ENCODE data around the gene PLAGL1.

The PLAGL1 gene

DNA sequence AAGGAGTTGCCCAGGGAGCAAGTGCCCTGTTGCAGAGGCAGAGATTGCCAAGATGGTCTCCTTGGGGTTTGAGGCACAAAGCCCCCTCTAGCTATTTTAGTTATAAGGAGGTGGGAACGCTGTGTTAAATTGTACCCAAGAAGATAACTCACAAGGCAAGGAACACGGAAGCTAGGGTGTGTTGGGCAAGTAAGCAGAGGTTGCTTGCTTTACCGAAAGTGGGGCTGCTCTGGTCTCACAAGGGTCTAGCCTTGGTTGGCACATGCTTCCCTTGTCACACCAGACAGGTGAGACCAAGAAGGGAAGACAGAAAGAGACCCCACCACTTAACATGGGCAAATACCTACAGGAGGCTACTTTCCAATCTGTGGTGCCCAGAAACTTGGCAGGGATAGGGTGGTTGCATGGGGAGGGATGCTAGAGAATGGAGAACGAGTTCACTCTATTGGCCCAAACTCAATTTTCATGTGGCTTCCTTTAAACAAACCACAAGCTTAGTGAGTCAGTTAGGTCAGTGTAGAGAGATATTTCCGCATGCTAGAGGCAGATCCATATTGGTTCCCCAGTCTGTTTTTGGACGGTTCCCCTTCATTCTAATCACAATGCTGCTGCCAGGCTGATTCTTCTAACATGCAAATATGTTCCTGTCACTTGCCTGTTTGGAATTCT lies 42.4 kb downstream of the PLAGL1 start:
- peak; percentile 79 for DNase-seq (ENCODE audit: low spot score)

DNA sequence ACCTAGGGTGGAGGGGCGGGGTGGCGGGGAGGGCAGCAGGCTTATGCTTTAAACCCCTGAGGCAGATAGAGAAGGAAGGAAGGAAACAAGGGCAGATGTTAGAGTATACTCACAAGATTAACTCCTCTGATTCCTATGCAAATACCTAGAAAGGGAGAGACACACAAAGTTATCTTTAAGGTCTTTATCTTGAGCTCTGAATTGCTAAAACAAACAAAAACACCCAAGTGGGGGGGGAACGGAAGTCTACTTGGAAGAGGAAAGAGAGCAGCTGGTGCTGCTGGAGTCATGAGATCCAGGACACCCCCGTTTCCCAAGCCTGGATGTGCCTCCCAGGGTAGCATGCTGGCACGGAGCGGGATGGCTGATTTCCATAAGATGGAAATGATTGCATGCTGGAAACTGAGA lies 43.4 kb downstream of the PLAGL1 start:
- no peak for DNase-seq (ENCODE audit: low spot score)

DNA sequence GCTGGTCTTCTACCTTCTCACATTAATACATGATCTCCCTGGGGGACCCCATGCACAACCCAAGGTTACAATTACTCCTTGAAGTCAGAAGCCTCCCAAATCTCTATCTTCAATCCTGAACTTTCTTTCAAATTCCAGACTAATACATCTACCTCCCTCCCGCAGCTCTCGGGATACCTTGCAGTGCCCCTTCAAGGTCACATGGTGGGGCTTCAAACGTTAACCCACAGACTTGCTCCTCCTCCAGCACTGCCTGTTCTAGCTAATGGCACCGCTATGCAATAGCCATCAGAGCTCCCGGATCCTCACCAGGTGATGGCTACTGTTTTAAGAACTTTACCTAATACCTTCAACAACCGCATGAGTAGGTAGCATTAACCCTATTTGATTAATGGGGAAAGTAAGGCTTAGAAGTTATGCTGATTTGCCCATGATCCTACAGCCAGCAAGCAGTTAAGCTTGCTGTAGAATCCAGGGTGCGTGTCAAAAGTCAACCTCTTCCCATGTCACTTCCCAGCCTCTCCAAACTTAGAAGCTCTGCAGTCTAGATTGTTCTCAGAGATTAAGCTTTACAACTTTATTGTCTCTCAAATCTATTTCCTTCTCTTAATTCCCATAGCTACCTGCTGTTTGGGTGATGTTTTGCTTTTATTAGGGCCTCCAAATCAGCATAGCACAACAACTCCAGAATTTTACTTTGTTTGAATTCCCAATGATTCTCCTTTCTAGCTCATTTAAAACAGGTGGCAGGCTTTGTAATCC lies 44.7 kb downstream of the PLAGL1 start:
- DNase-seq (ENCODE audit: low spot score): no peak

DNA sequence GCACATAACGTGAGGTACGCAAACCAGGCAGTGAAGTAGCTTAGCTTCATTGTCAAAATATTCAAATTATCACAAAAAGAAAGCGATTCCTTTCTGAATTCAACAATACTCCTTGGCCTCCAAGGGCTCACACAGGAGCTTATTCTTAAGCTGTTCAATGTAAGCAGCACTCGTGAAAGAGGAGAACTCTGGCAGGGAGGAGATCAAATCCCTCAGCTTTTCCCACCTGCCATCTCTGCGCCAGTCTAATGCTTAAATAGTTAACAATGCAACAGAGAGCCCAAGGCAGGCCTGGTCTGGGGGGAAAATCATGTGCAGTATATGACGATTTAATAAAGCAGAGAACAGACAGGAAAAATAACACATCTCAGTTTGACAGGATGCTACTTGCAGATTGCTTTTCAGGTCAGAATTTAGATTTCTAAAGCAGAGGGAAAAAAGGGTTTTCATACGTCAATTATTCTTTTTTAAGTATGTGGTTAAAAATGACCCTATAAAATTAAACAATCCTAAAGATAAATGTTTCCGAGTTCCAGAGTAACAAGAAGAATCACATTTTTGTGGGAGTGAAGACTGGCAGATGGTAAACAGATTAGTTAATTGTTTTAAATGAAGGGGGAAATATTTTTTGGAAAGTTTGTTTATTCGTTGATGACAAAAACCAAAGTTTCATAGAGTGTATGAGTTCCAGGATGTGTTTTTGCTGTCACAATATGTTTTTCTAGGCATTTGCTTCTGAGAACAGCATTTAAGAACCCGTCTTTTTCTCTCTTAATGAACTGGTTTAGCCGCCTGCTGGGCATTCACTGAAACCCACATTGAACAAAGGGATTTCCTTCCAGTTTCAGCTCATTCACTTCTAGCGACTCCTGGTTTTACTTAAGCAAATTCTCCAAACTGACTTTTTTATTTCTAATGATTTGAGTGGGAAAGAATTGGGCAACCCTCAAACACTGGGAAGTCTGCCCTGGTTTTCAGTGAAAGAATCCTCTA lies 45.9 kb downstream of the PLAGL1 start:
- DNase-seq (ENCODE audit: low spot score): peak; percentile 55

DNA sequence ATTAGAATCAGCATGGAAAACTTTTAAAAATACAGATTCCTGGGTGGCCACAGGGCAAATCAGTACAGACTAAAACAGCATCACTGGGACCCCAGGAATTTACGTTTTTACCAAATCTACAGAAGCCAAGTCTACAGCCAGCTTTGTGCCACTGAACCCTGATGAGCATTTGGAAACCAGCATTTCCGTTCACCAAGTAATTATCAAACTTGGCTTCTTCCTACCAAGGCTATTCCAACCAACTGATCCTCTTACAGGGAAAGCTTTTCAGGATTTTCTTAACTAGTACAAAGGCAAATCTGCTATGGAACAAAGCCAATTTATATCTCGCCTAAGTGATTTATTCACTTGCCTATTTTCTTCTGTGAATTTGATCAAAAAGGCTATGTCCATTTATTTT lies 47.0 kb downstream of the PLAGL1 start:
- no peak for DNase-seq (ENCODE audit: low spot score)

DNA sequence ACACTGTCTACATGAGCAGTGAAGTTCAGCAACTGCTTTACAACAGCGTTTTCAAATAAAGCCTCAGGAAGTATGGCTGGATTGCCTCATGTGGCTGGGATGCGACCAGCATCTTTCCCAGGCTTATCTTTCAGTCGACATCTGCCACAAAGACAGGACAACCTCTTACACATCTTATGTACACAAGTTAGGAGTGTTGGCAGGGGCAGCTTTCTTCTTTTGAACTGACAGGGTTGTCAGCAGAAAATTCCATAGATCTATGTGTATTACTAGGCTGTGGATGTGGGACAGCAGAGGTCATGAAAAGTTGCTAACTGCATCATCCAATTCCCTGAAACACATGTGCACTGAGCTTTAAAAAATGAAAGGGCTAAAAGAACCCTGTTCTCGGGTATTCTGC lies 48.1 kb downstream of the PLAGL1 start:
- no peak for DNase-seq (ENCODE audit: low spot score)

DNA sequence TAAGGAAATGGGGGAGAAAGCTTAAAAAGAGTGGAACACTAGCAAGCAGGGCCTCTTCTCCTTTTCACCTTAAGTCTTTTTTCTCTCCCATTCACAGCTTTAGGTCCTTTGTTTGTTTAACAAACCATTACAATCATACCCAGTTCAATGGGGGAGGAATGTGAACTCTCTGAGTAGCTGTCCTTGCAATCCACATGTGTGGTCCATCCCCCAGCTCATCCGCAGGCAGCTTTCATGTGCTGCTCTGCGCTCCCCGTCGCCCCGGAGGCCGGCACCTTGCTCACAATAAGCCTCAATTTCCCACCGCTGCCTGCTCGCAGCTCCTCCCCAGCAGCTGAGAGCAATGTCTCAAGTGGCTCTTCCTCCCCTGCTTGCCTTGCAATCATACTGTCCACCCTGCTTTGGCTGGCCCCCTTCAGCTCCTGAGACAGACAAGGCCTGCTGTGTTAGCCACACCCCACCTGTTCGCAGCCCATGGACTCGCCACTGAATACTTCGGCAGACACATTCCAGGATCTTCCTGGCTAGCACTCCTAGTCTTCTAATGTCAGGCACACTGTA lies 49.1 kb downstream of the PLAGL1 start:
- DNase-seq (ENCODE audit: low spot score): no peak

DNA sequence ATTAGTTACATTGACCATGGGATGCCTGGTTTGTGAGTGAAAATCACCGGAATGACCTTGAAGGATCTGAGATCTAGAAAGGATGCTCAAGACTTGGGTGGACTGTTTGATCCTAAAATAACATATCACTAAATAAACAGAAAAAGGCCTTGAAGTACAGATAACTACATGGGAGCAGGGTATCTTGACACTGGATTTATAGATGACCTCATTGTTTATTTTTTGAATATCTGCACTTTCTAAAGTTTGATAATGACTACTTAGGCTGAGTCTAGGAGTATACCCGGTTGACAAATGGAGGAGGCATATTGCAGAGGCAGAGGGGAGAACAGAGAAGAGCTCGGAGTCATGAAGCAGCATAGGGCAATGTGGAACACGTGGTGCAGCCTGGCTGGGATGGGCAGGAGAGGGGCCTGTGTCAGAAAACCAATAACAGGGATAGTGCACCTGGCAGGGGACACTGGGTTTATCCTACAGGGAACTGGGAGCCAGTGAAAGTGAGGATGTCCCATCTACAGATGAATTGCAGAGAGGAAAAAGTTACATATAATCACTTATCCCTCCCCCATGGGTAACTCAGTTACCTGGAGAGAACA lies 50.3 kb downstream of the PLAGL1 start:
- no peak for DNase-seq (ENCODE audit: low spot score)

DNA sequence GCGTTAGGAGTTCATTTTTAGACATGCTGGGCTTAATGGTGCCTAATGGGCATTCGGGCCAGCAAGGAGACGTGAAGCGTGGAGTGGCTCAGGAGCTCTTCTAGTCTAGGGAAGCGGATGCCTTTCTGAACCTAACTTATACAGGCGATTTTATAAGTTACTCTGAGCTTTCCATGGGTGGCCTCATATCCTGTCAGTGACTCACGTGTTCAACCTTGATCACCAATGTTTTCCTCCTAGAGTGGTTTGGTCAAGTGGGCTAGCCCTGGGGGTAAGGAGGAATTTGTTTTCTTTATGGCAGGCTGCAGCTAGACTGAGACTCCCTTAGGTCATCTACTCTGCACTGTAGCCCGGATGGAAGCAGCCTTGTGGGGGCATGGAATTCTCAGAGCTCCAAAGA lies 52.1 kb downstream of the PLAGL1 start:
- no peak for DNase-seq (ENCODE audit: low spot score)

DNA sequence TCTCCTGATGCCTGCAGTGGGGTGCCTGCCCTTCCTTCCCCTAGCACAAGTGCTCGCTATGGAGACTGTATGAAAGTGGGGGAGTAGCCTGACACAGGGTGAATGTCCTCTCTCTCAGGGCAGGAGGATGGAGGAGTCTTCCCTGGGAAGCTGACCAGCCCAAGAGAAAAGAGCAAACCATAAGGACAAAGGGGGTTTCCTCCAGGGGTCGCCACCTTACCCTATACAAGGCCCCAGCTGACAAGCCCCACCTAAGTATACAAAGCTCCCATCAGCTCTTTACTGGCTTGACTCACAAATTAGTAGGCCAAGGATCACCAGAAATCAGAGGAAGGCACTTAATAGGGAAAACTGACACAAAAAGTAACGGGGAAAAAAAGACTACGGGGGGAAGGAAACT lies 54.1 kb downstream of the PLAGL1 start:
- DNase-seq (ENCODE audit: low spot score): no peak

DNA sequence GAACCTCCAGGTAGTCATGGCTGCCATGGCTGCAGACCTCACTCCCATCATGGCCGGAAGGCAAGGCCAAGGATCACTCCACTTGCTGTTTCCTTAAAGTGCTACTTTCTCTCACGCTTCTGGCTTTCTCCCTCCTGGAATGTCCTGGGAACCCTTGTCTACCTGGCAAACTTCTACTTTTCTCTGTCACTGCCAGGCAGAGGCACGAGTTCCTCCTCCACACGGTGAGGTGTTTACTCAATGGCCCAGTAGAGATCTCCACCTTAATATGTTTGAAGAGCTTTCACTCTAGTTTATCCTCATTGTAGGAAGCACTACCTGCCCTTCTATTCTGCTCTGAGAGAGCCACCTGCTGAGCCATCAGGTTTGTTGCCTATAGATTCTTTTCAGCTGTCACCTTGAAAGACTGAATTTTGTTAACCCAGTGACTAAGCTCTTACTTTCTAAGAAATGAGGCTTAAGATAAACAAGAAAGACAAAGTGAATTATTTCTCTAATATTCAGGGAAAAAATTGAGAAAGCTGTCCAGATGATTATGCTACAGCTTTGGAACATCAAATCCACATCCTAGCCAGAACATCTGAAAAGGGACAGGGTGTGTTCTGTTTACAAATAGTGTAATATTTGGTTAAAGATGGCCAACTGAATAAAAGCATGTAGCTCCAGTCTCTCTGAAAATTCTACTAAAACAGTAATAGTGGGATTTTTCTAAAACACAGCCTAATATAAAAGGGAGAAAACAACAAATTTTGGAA lies 54.9 kb downstream of the PLAGL1 start:
- DNase-seq (ENCODE audit: low spot score): no peak

DNA sequence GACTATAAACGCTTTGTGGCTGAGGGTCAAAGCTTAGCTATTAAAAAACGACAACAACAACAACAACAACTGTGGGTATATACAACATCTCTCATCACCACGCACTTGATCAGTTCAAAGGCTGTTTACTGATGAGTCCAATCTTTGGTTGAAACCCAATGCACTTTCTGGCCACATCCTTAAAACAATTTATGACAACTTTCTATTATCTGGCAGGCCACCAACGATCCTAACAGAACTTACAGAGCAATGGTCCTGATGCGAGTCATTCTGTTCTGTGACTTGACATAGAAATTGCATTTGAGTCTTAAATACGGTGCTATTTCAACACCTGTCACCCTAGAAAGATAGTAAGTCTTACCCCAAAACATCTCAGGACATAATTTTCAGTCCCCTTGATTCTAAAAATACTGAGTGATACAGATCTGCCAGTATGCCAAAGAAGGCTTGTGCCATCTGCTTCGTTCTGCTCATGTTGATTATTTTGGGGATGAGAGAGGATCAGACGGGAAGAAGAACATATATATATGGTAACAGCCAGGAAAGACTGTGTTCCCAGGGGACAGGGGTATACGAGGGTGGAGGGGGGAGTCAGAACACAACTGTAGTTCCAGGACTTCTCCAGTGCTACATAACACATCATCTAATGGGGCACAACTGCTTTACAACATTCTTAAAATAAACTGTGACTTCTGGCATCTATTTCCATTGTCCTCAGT lies 55.8 kb downstream of the PLAGL1 start:
- no peak for DNase-seq (ENCODE audit: low spot score)

DNA sequence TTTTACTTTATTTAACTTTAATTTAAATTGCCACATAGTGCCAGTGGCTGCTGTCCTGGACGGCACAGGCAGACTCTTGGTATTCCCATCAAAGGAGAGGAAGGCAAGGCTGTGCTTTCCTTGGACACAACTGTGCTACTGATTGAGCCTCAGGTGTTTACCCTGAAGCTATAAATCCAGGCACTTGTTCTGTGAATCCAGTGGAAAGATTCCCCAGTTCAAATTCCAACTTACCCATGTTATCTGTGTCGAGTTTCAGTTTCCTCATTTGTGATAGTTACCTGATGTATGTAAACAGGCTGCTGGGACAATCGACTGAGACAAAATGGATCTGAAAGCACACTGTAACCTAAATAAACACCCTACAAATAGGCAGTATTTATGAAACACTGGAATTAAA lies 57.2 kb downstream of the PLAGL1 start:
- DNase-seq (ENCODE audit: low spot score): no peak

DNA sequence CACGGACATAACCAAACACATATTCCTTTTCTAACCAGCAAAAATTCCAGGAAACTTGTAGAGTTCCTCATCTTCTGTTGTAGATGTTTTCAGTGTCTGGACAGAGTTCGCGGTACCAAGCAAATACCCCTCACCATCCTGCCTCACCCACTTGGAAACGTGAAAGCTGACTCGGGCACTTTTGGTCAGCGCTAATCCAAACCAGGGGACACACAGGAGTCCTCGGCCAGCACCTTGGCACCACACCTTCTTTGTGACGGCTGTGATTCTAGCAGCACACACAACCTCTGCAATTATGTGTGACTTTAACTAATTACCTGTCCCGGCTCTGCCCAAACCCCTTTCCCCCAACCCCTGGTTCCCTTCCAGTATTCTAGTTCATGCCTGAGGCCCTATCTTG lies 58.1 kb downstream of the PLAGL1 start:
- DNase-seq (ENCODE audit: low spot score): no peak

DNA sequence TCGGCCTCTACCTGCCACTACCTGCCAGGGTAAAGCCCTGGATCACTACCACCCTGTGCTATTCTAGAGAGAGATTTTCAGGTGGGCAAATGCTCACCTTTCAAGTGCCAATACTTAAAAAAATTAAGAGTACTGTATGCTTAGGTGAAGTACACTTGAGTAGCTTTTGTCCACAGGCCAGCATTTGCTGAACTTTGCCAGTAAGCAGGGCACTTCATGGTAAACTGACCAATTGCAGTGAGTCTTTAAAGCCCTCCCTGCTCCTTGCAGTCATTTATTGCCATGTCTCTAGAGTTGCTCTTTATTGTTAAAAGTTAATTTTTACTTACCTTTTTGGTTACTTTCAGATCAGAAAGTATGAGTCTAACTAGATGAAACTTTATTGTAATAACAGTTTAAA lies 58.5 kb downstream of the PLAGL1 start:
- no peak for DNase-seq (ENCODE audit: low spot score)

DNA sequence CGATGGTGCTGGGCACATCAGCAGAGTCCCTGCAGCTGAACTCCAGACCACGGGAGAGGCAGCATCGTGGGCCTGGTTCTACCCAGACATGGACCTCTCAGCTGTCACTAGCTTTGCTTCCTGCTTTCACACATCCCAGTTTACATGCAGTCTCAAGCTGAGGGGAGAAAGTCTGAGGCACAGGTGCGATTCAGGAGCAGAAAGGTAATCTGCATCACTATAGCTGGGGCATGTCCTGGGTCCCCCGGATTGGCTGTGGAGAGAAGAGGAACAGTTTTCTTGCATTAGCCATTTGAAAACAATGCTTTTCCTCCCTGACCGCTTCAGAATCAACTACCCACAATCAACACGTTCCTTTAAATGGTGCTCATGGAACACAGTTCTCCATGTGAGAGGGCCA lies 59.9 kb downstream of the PLAGL1 start:
- no peak for DNase-seq (ENCODE audit: low spot score)

DNA sequence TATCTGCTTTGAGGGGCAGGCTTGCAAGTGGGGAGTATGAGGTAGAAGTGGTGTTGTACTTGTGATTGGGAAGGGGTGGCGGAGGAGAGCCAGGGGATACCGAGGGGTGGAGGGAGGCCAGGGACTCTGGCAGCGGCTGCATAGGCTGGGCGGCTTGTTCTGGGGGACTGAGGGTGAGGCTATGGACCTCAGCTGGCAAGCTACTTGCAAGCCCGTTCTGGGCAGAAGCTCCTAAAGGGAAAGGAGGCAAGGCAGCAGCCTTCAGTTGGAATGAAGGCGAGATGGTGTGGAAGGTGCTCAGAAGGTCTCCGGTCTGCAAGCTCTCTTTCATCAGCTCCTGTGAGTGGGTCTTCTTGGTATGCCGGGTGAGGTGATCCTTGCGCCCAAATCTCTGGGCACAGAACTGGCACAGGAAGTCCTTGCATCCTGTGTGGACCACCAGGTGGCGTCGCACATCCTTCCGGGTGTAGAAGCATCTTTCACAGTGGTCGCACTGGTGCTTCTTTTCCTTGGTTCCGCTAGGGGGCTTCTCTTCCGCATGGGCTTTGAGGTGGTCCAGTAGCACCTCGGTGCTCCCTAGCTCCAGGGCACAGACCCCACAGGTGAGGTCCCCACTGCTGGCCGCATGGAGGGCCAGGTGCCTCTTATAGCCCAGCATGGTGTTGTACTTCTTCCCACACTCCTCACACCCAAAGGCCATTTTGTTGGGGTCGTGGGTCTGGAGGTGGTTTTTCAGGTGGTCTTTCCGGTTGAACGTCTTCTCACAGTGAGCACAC lies 66.0 kb downstream of the PLAGL1 start:
- DNase-seq (ENCODE audit: low spot score): peak; percentile 73

DNA sequence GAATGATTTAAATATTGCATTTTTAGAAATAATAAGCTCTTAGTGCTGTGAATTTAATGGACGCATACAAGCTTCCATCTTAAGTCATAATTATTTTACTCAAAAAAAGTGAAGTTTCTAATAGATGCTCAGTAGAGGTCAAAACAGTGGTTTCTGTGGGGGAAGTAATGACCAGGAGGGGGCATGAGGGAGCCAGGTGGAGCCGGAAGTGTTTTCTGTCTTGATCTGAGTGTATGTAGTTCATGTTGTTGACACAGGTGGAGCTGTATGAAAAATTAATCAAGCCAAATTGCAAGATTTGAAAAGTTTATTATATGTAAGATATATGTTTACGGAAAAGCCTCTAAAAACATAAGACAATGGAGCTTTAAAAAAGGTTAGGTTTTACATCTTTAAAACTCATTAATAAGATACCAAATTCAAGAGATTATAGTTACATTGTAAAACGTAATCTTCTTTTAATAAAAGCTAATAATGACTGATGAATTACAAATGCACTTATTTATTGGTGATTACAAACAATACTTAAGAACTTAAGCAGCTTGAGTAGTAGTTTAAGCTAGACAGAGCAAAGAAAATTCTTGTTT lies 68.0 kb downstream of the PLAGL1 start:
- DNase-seq (ENCODE audit: low spot score): peak; percentile 61

DNA sequence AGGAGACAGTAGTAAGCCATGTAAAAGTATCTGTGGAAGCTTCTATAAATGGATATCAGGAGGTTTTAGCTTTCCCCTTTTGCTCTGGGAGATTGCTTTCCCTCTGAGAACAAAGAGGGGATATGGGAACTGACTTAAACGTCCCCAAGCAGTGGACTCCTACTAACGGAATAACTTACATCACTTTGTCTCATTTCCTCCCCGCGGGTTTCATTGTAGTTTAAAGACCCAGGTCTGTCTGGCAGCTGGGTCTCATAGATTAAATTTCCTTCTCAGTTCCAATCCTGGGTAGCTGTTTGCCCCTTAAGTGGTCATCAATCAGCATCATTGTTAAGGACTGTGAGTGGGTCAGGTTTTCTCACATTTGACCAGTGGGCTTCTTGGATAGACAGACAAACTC lies 68.7 kb downstream of the PLAGL1 start:
- DNase-seq (ENCODE audit: low spot score): no peak

DNA sequence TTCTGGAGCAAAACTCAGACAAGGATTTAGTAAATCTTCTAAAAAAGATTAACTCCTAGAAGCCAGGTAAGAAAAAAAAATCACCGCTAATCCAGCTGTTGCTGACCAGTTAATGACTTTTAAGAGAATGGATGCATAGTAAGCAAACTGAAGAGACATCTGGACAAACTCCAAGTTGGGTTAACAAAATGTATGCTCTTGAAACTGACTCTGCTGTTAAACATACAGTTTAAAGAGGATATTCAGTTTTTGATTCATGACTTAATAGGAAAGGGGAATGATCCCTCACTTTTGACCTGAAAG lies 70.4 kb downstream of the PLAGL1 start:
- no peak for DNase-seq (ENCODE audit: low spot score)
